ENCODE measurements around the gene NUP50. TPM values are rescaled to one million over a fixed set of nuclear protein-coding genes. Genes with fewer than 3 reads are reported as not detected.
A peak's percentile ranks its signal among the peaks of the same experiment; 100 is the strongest.

Gene NUP50
- total RNA-seq, 3 donors from 2014 or later (not counting 1 experiment from before 2014, with no cell fraction given) = 63.9 to 99.4 (median 98.6) TPM

DNA sequence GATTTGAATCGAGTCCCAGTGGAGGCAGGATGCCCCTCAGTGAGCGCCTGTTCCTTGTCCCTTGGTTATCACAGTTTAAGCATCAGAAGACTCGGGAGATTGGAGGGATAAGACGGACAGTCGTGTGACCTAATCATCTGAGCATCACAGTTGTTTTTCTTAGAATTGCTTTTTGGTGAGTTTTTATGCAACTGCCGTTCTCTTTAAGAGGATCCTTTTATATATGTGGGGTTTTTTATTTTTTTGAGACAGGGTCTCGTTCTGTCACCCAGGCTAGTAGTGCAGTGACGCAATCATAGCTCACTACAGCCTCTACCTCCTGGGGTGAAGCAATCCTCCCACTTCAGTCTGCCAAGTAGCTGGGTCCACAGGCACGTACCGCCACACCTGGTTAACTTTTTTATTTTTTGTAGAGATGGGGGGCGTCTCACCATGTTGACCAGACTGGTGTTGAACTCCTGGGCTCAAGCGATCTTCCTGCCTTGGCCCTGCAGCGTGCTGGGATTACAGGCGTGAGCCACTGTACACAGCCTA lies 16.5 kb downstream of the NUP50 start:
- H3K4me3 ChIP-seq (ENCODE audit: low read length) = no peak overlapping the region
- Mint-ChIP-seq H3K9me3 (no peaks in the 10 kb centered on the region), H3K27me3 (ENCODE audit: low read depth in 2 of 2) (no peaks in the 10 kb centered on the region), H3K36me3 (peaks cover 12% of the 10 kb centered on the region), H3K27ac (peak overlapping the region; percentile 59 to 77), H3K4me1 (peaks cover 17 to 28% of the 10 kb centered on the region in 2 donors), H3K4me3 (no peak overlapping the region)
- no peak overlapping the region for H3K27ac ChIP-seq (ENCODE audit: low read length)
- peaks cover 61% of the 10 kb centered on the region for H3K36me3 ChIP-seq (ENCODE audit: control insufficient read depth, insufficient read depth, low read length)
- no peaks in the 10 kb centered on the region for H3K9me3 ChIP-seq (ENCODE audit: control insufficient read depth, insufficient read depth, low read length)
- H3K4me1 ChIP-seq (ENCODE audit: control insufficient read depth, insufficient read depth, low read length) = no peaks in the 10 kb centered on the region
- ATAC-seq (no peak), DNase-seq (no peak)
- TF ChIP-seq, protein P1, sequence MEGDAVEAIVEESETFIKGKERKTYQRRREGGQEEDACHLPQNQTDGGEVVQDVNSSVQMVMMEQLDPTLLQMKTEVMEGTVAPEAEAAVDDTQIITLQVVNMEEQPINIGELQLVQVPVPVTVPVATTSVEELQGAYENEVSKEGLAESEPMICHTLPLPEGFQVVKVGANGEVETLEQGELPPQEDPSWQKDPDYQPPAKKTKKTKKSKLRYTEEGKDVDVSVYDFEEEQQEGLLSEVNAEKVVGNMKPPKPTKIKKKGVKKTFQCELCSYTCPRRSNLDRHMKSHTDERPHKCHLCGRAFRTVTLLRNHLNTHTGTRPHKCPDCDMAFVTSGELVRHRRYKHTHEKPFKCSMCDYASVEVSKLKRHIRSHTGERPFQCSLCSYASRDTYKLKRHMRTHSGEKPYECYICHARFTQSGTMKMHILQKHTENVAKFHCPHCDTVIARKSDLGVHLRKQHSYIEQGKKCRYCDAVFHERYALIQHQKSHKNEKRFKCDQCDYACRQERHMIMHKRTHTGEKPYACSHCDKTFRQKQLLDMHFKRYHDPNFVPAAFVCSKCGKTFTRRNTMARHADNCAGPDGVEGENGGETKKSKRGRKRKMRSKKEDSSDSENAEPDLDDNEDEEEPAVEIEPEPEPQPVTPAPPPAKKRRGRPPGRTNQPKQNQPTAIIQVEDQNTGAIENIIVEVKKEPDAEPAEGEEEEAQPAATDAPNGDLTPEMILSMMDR (IDR thresholded peaks at IDR 0.05) = no peak
- WGBS (ENCODE audit: insufficient coverage) = 87% methylated on average over 12 of the region's 14 CpGs
- intact Hi-C loops (cut with micrococcal nuclease) = no loop called here
- no peaks in the 10 kb centered on the region for H3K27me3 ChIP-seq (ENCODE audit: control insufficient read depth, insufficient read depth, low read length)

DNA sequence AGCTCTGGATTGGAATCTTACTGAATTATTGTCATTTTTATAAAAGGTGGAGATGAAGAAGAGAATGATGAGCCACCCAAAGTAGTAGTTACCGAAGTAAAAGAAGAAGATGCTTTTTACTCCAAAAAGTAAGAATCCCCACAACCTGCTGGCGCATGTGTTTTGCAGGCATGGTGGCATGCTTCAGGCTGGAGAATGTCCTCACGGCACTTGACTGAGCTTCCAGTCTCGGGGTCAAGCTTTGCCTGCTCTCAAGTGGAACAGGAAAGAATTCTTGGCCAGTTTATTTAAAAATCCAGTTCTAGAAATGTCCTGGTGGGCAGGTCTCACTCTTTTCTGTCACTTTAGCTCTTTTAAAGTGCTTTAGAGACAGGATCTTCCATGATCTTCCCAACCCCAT lies 17.5 kb downstream of the NUP50 start:
- H3K4me1 Mint-ChIP-seq = peaks cover 17 to 25% of the 10 kb centered on the region in 2 donors
- DNase-seq (no peak), ATAC-seq (no peak)
- Histone ChIP-seq H3K4me3 (ENCODE audit: low read length) (no peak overlapping the region), H3K9me3 (ENCODE audit: control insufficient read depth, insufficient read depth, low read length) (no peaks in the 10 kb centered on the region), H3K27ac (ENCODE audit: low read length) (no peak overlapping the region), H3K36me3 (ENCODE audit: control insufficient read depth, insufficient read depth, low read length) (peaks cover 61% of the 10 kb centered on the region), H3K27me3 (ENCODE audit: control insufficient read depth, insufficient read depth, low read length) (no peaks in the 10 kb centered on the region), H3K4me1 (ENCODE audit: control insufficient read depth, insufficient read depth, low read length) (no peaks in the 10 kb centered on the region)
- TF ChIP-seq, protein P1 (IDR thresholded peaks at IDR 0.05) = no peak
- H3K27me3 Mint-ChIP-seq (ENCODE audit: low read depth in 2 of 2) = no peaks in the 10 kb centered on the region
- peaks cover 12% of the 10 kb centered on the region for H3K36me3 Mint-ChIP-seq
- no peaks in the 10 kb centered on the region for H3K9me3 Mint-ChIP-seq
- H3K4me3 Mint-ChIP-seq = no peak overlapping the region
- peak overlapping the region; percentile 14 to 77 for H3K27ac Mint-ChIP-seq
- 99% methylated on average over 4 of the region's 4 CpGs for whole genome bisulfite sequencing (ENCODE audit: insufficient coverage)
- intact Hi-C loops (cut with micrococcal nuclease) = no loop called here

DNA sequence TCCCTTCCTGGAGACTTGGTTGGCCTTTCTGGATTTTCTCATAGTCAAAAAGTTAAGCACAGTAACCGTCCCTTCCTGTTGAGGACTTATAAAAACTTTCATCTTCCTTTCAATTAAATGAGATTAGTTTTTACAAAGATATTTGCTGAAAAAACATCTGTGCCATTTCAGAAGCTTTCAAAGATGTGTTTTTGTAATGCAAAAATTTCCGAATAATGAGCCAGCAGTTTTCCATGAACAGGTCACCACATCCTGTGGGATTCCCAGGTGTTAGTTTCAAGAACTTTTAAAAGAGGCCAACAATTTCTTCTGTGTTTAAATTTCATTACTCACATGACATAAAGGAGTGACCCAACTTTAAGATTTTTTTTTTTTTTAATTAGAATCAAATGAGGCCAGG lies 18.0 kb downstream of the NUP50 start:
- peak overlapping the region in 1 of 2 donors; percentile 14 for H3K27ac Mint-ChIP-seq
- TF ChIP-seq, protein P1 (IDR thresholded peaks at IDR 0.05) = no peak
- Histone ChIP-seq H3K4me1 (ENCODE audit: control insufficient read depth, insufficient read depth, low read length) (no peaks in the 10 kb centered on the region), H3K27ac (ENCODE audit: low read length) (no peak overlapping the region), H3K27me3 (ENCODE audit: control insufficient read depth, insufficient read depth, low read length) (no peaks in the 10 kb centered on the region), H3K4me3 (ENCODE audit: low read length) (no peak overlapping the region), H3K36me3 (ENCODE audit: control insufficient read depth, insufficient read depth, low read length) (peaks cover 59% of the 10 kb centered on the region), H3K9me3 (ENCODE audit: control insufficient read depth, insufficient read depth, low read length) (no peaks in the 10 kb centered on the region)
- no peaks in the 10 kb centered on the region for H3K27me3 Mint-ChIP-seq (ENCODE audit: low read depth in 2 of 2)
- intact Hi-C loops (cut with micrococcal nuclease) = no loop called here
- ATAC-seq = no peak
- peaks cover 17 to 25% of the 10 kb centered on the region in 2 donors for H3K4me1 Mint-ChIP-seq
- no peak for DNase-seq
- 81% methylated on average over 1 of the region's 2 CpGs for WGBS (ENCODE audit: insufficient coverage)
- H3K36me3 Mint-ChIP-seq = peaks cover 12% of the 10 kb centered on the region
- no peak overlapping the region for H3K4me3 Mint-ChIP-seq
- H3K9me3 Mint-ChIP-seq = no peaks in the 10 kb centered on the region

DNA sequence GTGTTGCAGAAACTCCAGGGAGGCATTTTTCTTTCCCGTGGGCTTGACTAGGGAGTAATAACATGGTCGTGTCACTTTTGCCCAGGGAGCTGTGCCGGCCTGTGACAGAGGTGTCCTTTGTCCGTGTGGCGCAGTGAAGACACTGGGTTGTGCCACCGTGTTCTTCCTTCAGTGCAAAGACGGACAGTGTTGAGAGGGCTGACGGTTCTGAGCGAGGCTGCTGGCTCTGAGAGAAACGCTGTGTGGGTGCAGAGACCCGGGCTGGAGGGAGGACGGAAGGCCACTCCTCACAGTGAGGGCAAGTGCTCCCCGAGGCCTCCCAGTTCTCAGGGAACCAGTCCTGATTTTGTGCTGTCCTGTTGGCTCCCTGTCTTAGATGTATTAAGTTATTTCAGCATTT lies 20.2 kb downstream of the NUP50 start:
- intact Hi-C loops (cut with micrococcal nuclease) = no loop called here
- no peaks in the 10 kb centered on the region for H3K4me1 ChIP-seq (ENCODE audit: control insufficient read depth, insufficient read depth, low read length)
- no peak overlapping the region for H3K27ac ChIP-seq (ENCODE audit: low read length)
- Mint-ChIP-seq H3K4me3 (no peak overlapping the region), H3K4me1 (peaks cover 12 to 16% of the 10 kb centered on the region in 2 donors), H3K9me3 (no peaks in the 10 kb centered on the region), H3K27ac (peak overlapping the region in 1 of 2 donors; percentile 54), H3K36me3 (peaks cover 12% of the 10 kb centered on the region), H3K27me3 (ENCODE audit: low read depth in 2 of 2) (no peaks in the 10 kb centered on the region)
- WGBS (ENCODE audit: insufficient coverage) = 94% methylated on average over 13 of the region's 13 CpGs
- no peaks in the 10 kb centered on the region for H3K9me3 ChIP-seq (ENCODE audit: control insufficient read depth, insufficient read depth, low read length)
- H3K27me3 ChIP-seq (ENCODE audit: control insufficient read depth, insufficient read depth, low read length) = no peaks in the 10 kb centered on the region
- peaks cover 61% of the 10 kb centered on the region for H3K36me3 ChIP-seq (ENCODE audit: control insufficient read depth, insufficient read depth, low read length)
- DNase-seq (no peak), ATAC-seq (no peak)
- TF ChIP-seq, protein P1 (IDR thresholded peaks at IDR 0.05) = no peak
- H3K4me3 ChIP-seq (ENCODE audit: low read length) = no peak overlapping the region

Measured in natural killer cell (primary cell).